Neural crest cell (in vitro differentiated cells): ENCODE measurements around the gene MSH3. TPM values are rescaled to one million over a fixed set of nuclear protein-coding genes. Genes with fewer than 3 reads are reported as not detected.

ENCODE experiments used
- DNase-seq: peaks from one replicate; pipeline ENCODE4 v3.0.0; 2021; ENCODE audit warnings: low read depth, mixed read lengths, low spot score
- H3K27ac Mint-ChIP-seq: one replicate; pipeline ENCODE4 v1.8.0; 2021; ENCODE audit warnings: mild to moderate bottlenecking, mixed read lengths; ENCODE audit not compliant: unreplicated experiment
- H3K27me3 Mint-ChIP-seq: 2 replicates; pipeline ENCODE4 v1.8.0; 2021; ENCODE audit warnings: low read depth, mild to moderate bottlenecking, mixed read lengths
- H3K36me3 Mint-ChIP-seq: 2 replicates; pipeline ENCODE4 v1.8.0; 2021; ENCODE audit warnings: low read depth, mild to moderate bottlenecking, mixed read lengths
- H3K4me1 Mint-ChIP-seq: 2 replicates; pipeline ENCODE4 v1.8.0; 2021; ENCODE audit warnings: mixed read lengths
- H3K4me3 Mint-ChIP-seq: one replicate; pipeline ENCODE4 v1.8.0; 2021; ENCODE audit warnings: mild to moderate bottlenecking, mixed read lengths
- H3K9me3 Mint-ChIP-seq: 2 replicates; pipeline ENCODE4 v1.8.0; 2021; ENCODE audit warnings: mixed read lengths
- CTCF ChIP-seq: fragments of 200-600 bp; sonication (generic); conservative IDR thresholded peaks from 2 replicates; pipeline ENCODE4 v1.5.0; 2021; ENCODE audit warnings: antibody characterized with exemption, mild to moderate bottlenecking
- total RNA-seq: library from RNA; stranded (reverse); gene quantifications from 2 replicates; pipeline ENCODE4 v1.2.1, GENCODE V29; 2021

The MSH3 gene
- total RNA-seq, 1 donor from 2014 or later, result 17.9 TPM

- Mint-ChIP-seq H3K4me1 (peaks cover 11% of the 10 kb centered on the region), H3K27ac (no peak overlapping the region), H3K36me3 (peaks cover 4% of the 10 kb centered on the region), H3K9me3 (no peaks in the 10 kb centered on the region), H3K27me3 (no peaks in the 10 kb centered on the region), H3K4me3 (no peak overlapping the region)
- no peak for TF ChIP-seq CTCF
- no peak for DNase-seq
Observed at GRCh38 chr5:80705801-80706200, 51.3 kb downstream of the MSH3 start.

GRCh38 chr5:80706835-80707447 is 52.5 kb downstream of the MSH3 start:
- Mint-ChIP-seq H3K9me3 (no peaks in the 10 kb centered on the region), H3K36me3 (peaks cover 4% of the 10 kb centered on the region), H3K4me3 (no peak overlapping the region), H3K27ac (no peak overlapping the region), H3K27me3 (no peaks in the 10 kb centered on the region), H3K4me1 (peaks cover 11% of the 10 kb centered on the region)
- TF ChIP-seq CTCF, result no peak
- no peak for DNase-seq

- no peak overlapping the region for H3K4me3 Mint-ChIP-seq
- no peak for TF ChIP-seq CTCF
- no peak for DNase-seq
- no peaks in the 10 kb centered on the region for H3K9me3 Mint-ChIP-seq
- no peaks in the 10 kb centered on the region for H3K27me3 Mint-ChIP-seq
- peaks cover 4% of the 10 kb centered on the region for H3K36me3 Mint-ChIP-seq
- H3K27ac Mint-ChIP-seq, result no peak overlapping the region
- H3K4me1 Mint-ChIP-seq, result peaks cover 13% of the 10 kb centered on the region
Observed at GRCh38 chr5:80707645-80708044, 53.2 kb downstream of the MSH3 start.

- H3K4me3 Mint-ChIP-seq, result no peak overlapping the region
- no peak for DNase-seq
- H3K4me1 Mint-ChIP-seq, result peaks cover 13% of the 10 kb centered on the region
- H3K36me3 Mint-ChIP-seq, result peaks cover 8% of the 10 kb centered on the region
- no peak overlapping the region for H3K27ac Mint-ChIP-seq
- TF ChIP-seq CTCF, result no peak
- H3K9me3 Mint-ChIP-seq, result no peaks in the 10 kb centered on the region
- H3K27me3 Mint-ChIP-seq, result no peaks in the 10 kb centered on the region
Observed at GRCh38 chr5:80711216-80711615, 56.8 kb downstream of the MSH3 start.

- Mint-ChIP-seq H3K4me3 (no peak overlapping the region), H3K9me3 (no peaks in the 10 kb centered on the region)
- peak; percentile 5 for DNase-seq
Observed at GRCh38 chr5:80711938-80712337, 57.5 kb downstream of the MSH3 start.

More at GRCh38 chr5:80711938-80712337, 57.5 kb downstream of the MSH3 start:
- peaks cover 13% of the 10 kb centered on the region for H3K4me1 Mint-ChIP-seq
- peak; percentile 58 for TF ChIP-seq CTCF
- H3K27ac Mint-ChIP-seq, result no peak overlapping the region
- peaks cover 8% of the 10 kb centered on the region for H3K36me3 Mint-ChIP-seq
- no peaks in the 10 kb centered on the region for H3K27me3 Mint-ChIP-seq
